ENCODE data around the gene ADAMTS7.
"Not testable (repeated sequence)": the region's sequence is repeated elsewhere in the genome, so short reads cannot be mapped to it uniquely, and the experiment has no call there.

- TF ChIP-seq CTCF (IDR thresholded peaks at IDR 0.05) = peak in 1 of 4 experiments; percentile 25
- not testable (repeated sequence) for TF ChIP-seq POLR2A (IDR thresholded peaks at IDR 0.05)
Observed at GRCh38 chr15:78737931-78738558, 73.2 kb downstream of the ADAMTS7 start.

Data from uterus (tissue), 2 donors.